Keratinocyte (primary cell): ENCODE results near the gene ACBD6.

ENCODE experiments used
- EZH2 ChIP-seq: IDR thresholded peaks from one replicate; pipeline ENCODE4 v1.6.1; 2012; ENCODE audit warnings: inconsistent platforms, mild to moderate bottlenecking, low read length, moderate library complexity
- TF ChIP-seq, protein P1 (sequence below), 3 experiments: IDR thresholded peaks in 1 of 3; conservative IDR thresholded peaks in 1 of 3; optimal IDR thresholded peaks in 1 of 3; 2 replicates in 2 of 3; 3 replicates in 1 of 3; pipeline versions ENCODE3 to v1.5.1; 2011; ENCODE audit warnings: low read length in 3 of 3, mild to moderate bottlenecking in 3 of 3, moderate library complexity in 2 of 3, control low read depth in 1 of 3, inconsistent platforms in 1 of 3; ENCODE audit not compliant: insufficient read depth in 2 of 3; ENCODE audit errors: extremely low read depth in 1 of 3

- TF ChIP-seq, protein P1, sequence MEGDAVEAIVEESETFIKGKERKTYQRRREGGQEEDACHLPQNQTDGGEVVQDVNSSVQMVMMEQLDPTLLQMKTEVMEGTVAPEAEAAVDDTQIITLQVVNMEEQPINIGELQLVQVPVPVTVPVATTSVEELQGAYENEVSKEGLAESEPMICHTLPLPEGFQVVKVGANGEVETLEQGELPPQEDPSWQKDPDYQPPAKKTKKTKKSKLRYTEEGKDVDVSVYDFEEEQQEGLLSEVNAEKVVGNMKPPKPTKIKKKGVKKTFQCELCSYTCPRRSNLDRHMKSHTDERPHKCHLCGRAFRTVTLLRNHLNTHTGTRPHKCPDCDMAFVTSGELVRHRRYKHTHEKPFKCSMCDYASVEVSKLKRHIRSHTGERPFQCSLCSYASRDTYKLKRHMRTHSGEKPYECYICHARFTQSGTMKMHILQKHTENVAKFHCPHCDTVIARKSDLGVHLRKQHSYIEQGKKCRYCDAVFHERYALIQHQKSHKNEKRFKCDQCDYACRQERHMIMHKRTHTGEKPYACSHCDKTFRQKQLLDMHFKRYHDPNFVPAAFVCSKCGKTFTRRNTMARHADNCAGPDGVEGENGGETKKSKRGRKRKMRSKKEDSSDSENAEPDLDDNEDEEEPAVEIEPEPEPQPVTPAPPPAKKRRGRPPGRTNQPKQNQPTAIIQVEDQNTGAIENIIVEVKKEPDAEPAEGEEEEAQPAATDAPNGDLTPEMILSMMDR (optimal IDR thresholded peaks at IDR 0.05 in 1 of 3, IDR thresholded peaks at IDR 0.05 in 1 of 3, conservative IDR thresholded peaks at IDR 0.05 in 1 of 3; ENCODE audit: extremely low read depth in 1 of 3, insufficient read depth in 2 of 3, low read length in 3 of 3) = no peak
- TF ChIP-seq EZH2 = no peak
These were observed 50.9 kb downstream of the ACBD6 start for GRCh38 chr1:180451504-180451903.
